Adrenal gland (tissue), 12 donors: ENCODE data around the gene SEC16A. TPM values are rescaled to one million over a fixed set of nuclear protein-coding genes. Genes with fewer than 3 reads are reported as not detected.

Experiments used
- DNase-seq, 7 donors: peaks; one replicate each; pipeline ENCODE4 v3.0.0-alpha.2; 2019 to 2020
- H3K27ac ChIP-seq, 5 donors: fragments of 200-600 bp; sonication (generic) in 4 of 5; 1 replicate in 3 of 5; 2 replicates in 2 of 5; pipeline versions ENCODE4 v1.5.1 to v1.8.0; 2016 to 2020; ENCODE audit warnings: mild to moderate bottlenecking in 1 of 5
- H3K27me3 ChIP-seq: fragments of 200-600 bp; 2 replicates; pipeline ENCODE4 v1.8.0; 2021
- H3K36me3 ChIP-seq, 2 donors: fragments of 200-600 bp; replicated peaks in 1 of 2; 1 replicate in 1 of 2; 2 replicates in 1 of 2; pipeline versions ENCODE4 v1.5.1 to v1.8.0; 2018 to 2022
- H3K4me1 ChIP-seq, 2 donors: fragments of 200-600 bp; replicated peaks in 1 of 2; 1 replicate in 1 of 2; 2 replicates in 1 of 2; pipeline versions ENCODE4 v1.5.1 to v1.8.0; 2018 to 2021
- H3K4me3 ChIP-seq, 4 donors: fragments of 200-600 bp; sonication (generic) in 3 of 4; one replicate each; pipeline ENCODE4 v1.5.1; 2016 to 2018
- H3K9me3 ChIP-seq, 3 donors: fragments of 200-600 bp; sonication (generic) in 1 of 3; replicated peaks in 1 of 3; 1 replicate in 2 of 3; 2 replicates in 1 of 3; pipeline versions ENCODE4 v1.5.1 to v1.8.0; 2016 to 2021
- CTCF ChIP-seq, 6 experiments: fragments of 450-650 bp in 4 of 6; fragments of 200-600 bp in 2 of 6; sonication (generic) in 1 of 6; IDR thresholded peaks; 1 replicate in 5 of 6; 2 replicates in 1 of 6; pipeline versions ENCODE4 v1.5.1 to v1.8.0; 2016 to 2021; ENCODE audit warnings: antibody characterized with exemption in 6 of 6, mild to moderate bottlenecking in 2 of 6, moderate library complexity in 1 of 6
- POLR2A ChIP-seq, 2 donors: fragments of 450-650 bp; IDR thresholded peaks; one replicate each; pipeline ENCODE4 v1.6.1; 2017; ENCODE audit warnings: antibody characterized with exemption in 2 of 2, mild to moderate bottlenecking in 2 of 2, moderate library complexity in 1 of 2
- WGBS, 4 donors: extraction: QIAGEN DNeasy Blood & Tissue Kit in 2 of 4; methylation state at CpG; one replicate each; pipeline versions ENCODE4 v1.1.5 to v1.1.7; 2013 to 2017; 5-methylcytosine and 5-hydroxymethylcytosine counted together
- intact Hi-C, 2 donors: fragments of 100-400 bp; cut with DNase I; formaldehyde crosslinking; loops; one replicate each; pipeline versions ENCODE4 v1.14.1 to v1.15.0; 2022 to 2023
- polyA plus RNA-seq, 3 donors: library from polyadenylated mRNA; stranded (reverse); fragments of 200-250 nt in 2 of 3; fragments of 350-450 nt in 1 of 3; fragmentation: Illumina TruSeq in 1 of 3; extraction: RNeasy Lipid Tissue Mini Kit (QIAGEN cat#74804) in 1 of 3; gene quantifications; one replicate each; pipeline ENCODE4 v1.2.3, GENCODE V29; 2013 to 2014
- total RNA-seq, 9 donors: library from RNA; depleted of rRNA in 4 of 9; stranded (reverse); fragments of >200 nt in 4 of 9; fragments of 120-200 nt in 1 of 9; fragmentation: NEBNext Ultra II Directional in 1 of 9; extraction: Animal tissue kit (Norgen Biotek cat#: 25700) in 1 of 9; gene quantifications; one replicate each; pipeline versions ENCODE4 v1.1.0 to v1.2.4, GENCODE V29; 2013 to 2023
- donor health status: healthy with polysubstance abuse.
- donor health status: Bipolar disorder and iron deficiency.
- donor health status: DM: yes; HTN: yes; CAD: no.
- donor health status: DM: no; HTN: no; CAD: no.
- donor health status: DM: no; HTN: no; CAD: no.
- donor health status: DM: yes; HTN: yes; CAD: no.

SEC16A gene
- total and polyA plus RNA-seq, 12 donors: 18.8 to 107 (median 56.5) TPM

- Histone ChIP-seq H3K9me3 (no peaks in the 10 kb centered on the region), H3K27ac (peak overlapping the region in 1 of 5 donors; percentile 80), H3K27me3 (no peaks in the 10 kb centered on the region), H3K4me3 (peak overlapping the region; percentile 16 to 97 (median 62)), H3K36me3 (peaks cover 0 to 32% of the 10 kb centered on the region in 2 donors), H3K4me1 (peaks cover 26 to 43% of the 10 kb centered on the region in 2 donors)
- intact Hi-C loops: no loop called here
- DNase-seq: peak in 3 of 7 donors; percentile 28 to 41 (median 40)
- TF ChIP-seq CTCF (IDR thresholded peaks at IDR 0.05): peak in 1 of 6 experiments; percentile 7
- no peak for TF ChIP-seq POLR2A (IDR thresholded peaks at IDR 0.05)
- 0 to 1% (median 0%) methylated on average over 1 to 91 of the region's 91 CpGs for WGBS, 4 donors
Observed at GRCh38 chr9:136438548-136439480, 44.0 kb downstream of the SEC16A start.

GRCh38 chr9:136437839-136438547 is 44.8 kb downstream of the SEC16A start:
- H3K9me3 ChIP-seq: no peaks in the 10 kb centered on the region
- H3K27me3 ChIP-seq: no peaks in the 10 kb centered on the region
- H3K27ac ChIP-seq: peak overlapping the region in 1 of 5 donors; percentile 7
- whole genome bisulfite sequencing, 4 donors: 56 to 64% (median 58%) methylated on average over 34 to 37 of the region's 37 CpGs
- peak overlapping the region in 2 of 4 donors; percentile 79 to 97 for H3K4me3 ChIP-seq
- no peak for DNase-seq
- peaks cover 26 to 43% of the 10 kb centered on the region in 2 donors for H3K4me1 ChIP-seq
- peaks cover 0 to 32% of the 10 kb centered on the region in 2 donors for H3K36me3 ChIP-seq
- no peak for TF ChIP-seq POLR2A (IDR thresholded peaks at IDR 0.05)
- no peak for TF ChIP-seq CTCF (IDR thresholded peaks at IDR 0.05)
- intact Hi-C loops: no loop called here

GRCh38 chr9:136437430-136437829 is 45.4 kb downstream of the SEC16A start:
- Histone ChIP-seq H3K27me3 (no peaks in the 10 kb centered on the region), H3K4me1 (peaks cover 26 to 43% of the 10 kb centered on the region in 2 donors), H3K36me3 (peaks cover 0 to 32% of the 10 kb centered on the region in 2 donors), H3K9me3 (no peaks in the 10 kb centered on the region), H3K4me3 (peak overlapping the region in 1 of 4 donors; percentile 97), H3K27ac (peak overlapping the region in 1 of 5 donors; percentile 7)
- intact Hi-C loops: no loop called here
- WGBS, 4 donors: 66 to 79% (median 72%) methylated on average over 8 of the region's 8 CpGs
- peak in 1 of 7 donors; percentile 16 for DNase-seq
- TF ChIP-seq CTCF (IDR thresholded peaks at IDR 0.05) (no peak), POLR2A (IDR thresholded peaks at IDR 0.05) (no peak)

GRCh38 chr9:136436055-136436634 is 46.7 kb downstream of the SEC16A start:
- Histone ChIP-seq H3K4me1 (peaks cover 22 to 37% of the 10 kb centered on the region in 2 donors), H3K9me3 (no peaks in the 10 kb centered on the region), H3K36me3 (peaks cover 0 to 25% of the 10 kb centered on the region in 2 donors), H3K4me3 (no peak overlapping the region), H3K27me3 (no peaks in the 10 kb centered on the region), H3K27ac (no peak overlapping the region)
- no peak for DNase-seq
- TF ChIP-seq POLR2A (IDR thresholded peaks at IDR 0.05) (no peak), CTCF (IDR thresholded peaks at IDR 0.05) (no peak)
- 87 to 94% (median 90%) methylated on average over 18 to 25 of the region's 25 CpGs for WGBS, 4 donors
- intact Hi-C loops: no loop called here
